ENCODE measurements around the gene LAMA3.

Gene LAMA3

GRCh38 chr18:23761941-23762340 is 72.7 kb downstream of the LAMA3 start:
- no peak overlapping the region for H3K27ac ChIP-seq (ENCODE audit: insufficient read depth, low read depth, low read length, poor library complexity, severe bottlenecking)
- no peaks in the 10 kb centered on the region for H3K4me1 ChIP-seq (ENCODE audit: control insufficient read depth, insufficient read depth, low read length)
- H3K4me3 ChIP-seq (ENCODE audit: insufficient read depth, low read depth, low read length) = no peak overlapping the region
- H3K9me3 ChIP-seq (ENCODE audit: control insufficient read depth, low read length) = no peaks in the 10 kb centered on the region
- no peaks in the 10 kb centered on the region for H3K27me3 ChIP-seq (ENCODE audit: control insufficient read depth, insufficient read depth, low read length, poor library complexity, severe bottlenecking)
- H3K36me3 ChIP-seq (ENCODE audit: control insufficient read depth, insufficient read depth, low read length) = no peaks in the 10 kb centered on the region
- 91 to 93% methylated on average over 4 to 5 of the region's 5 CpGs for WGBS, 2 experiments

GRCh38 chr18:23763343-23763742 is 74.1 kb downstream of the LAMA3 start:
- H3K9me3 ChIP-seq (ENCODE audit: control insufficient read depth, low read length) = no peaks in the 10 kb centered on the region
- H3K4me1 ChIP-seq (ENCODE audit: control insufficient read depth, insufficient read depth, low read length) = no peaks in the 10 kb centered on the region
- no peak overlapping the region for H3K27ac ChIP-seq (ENCODE audit: insufficient read depth, low read depth, low read length, poor library complexity, severe bottlenecking)
- WGBS, 2 experiments = 95 to 99% methylated on average over 4 of the region's 4 CpGs
- H3K36me3 ChIP-seq (ENCODE audit: control insufficient read depth, insufficient read depth, low read length) = no peaks in the 10 kb centered on the region
- no peak overlapping the region for H3K4me3 ChIP-seq (ENCODE audit: insufficient read depth, low read depth, low read length)
- H3K27me3 ChIP-seq (ENCODE audit: control insufficient read depth, insufficient read depth, low read length, poor library complexity, severe bottlenecking) = no peaks in the 10 kb centered on the region

GRCh38 chr18:23765931-23766330 is 76.7 kb downstream of the LAMA3 start:
- Histone ChIP-seq H3K36me3 (ENCODE audit: control insufficient read depth, insufficient read depth, low read length) (no peaks in the 10 kb centered on the region), H3K27ac (ENCODE audit: insufficient read depth, low read depth, low read length, poor library complexity, severe bottlenecking) (no peak overlapping the region), H3K27me3 (ENCODE audit: control insufficient read depth, insufficient read depth, low read length, poor library complexity, severe bottlenecking) (no peaks in the 10 kb centered on the region), H3K4me3 (ENCODE audit: insufficient read depth, low read depth, low read length) (no peak overlapping the region), H3K9me3 (ENCODE audit: control insufficient read depth, low read length) (no peaks in the 10 kb centered on the region), H3K4me1 (ENCODE audit: control insufficient read depth, insufficient read depth, low read length) (no peaks in the 10 kb centered on the region)
- no CpG with 5 or more reads among the region's 1 CpG for WGBS, 2 experiments

GRCh38 chr18:23772327-23773024 is 83.2 kb downstream of the LAMA3 start:
- no peaks in the 10 kb centered on the region for H3K27me3 ChIP-seq (ENCODE audit: control insufficient read depth, insufficient read depth, low read length, poor library complexity, severe bottlenecking)
- H3K4me1 ChIP-seq (ENCODE audit: control insufficient read depth, insufficient read depth, low read length) = no peaks in the 10 kb centered on the region
- H3K36me3 ChIP-seq (ENCODE audit: control insufficient read depth, insufficient read depth, low read length) = no peaks in the 10 kb centered on the region
- H3K9me3 ChIP-seq (ENCODE audit: control insufficient read depth, low read length) = no peaks in the 10 kb centered on the region
- no peak overlapping the region for H3K27ac ChIP-seq (ENCODE audit: insufficient read depth, low read depth, low read length, poor library complexity, severe bottlenecking)
- 90 to 92% methylated on average over 4 of the region's 4 CpGs for WGBS, 2 experiments
- H3K4me3 ChIP-seq (ENCODE audit: insufficient read depth, low read depth, low read length) = no peak overlapping the region

GRCh38 chr18:23776306-23776705 is 87.1 kb downstream of the LAMA3 start:
- 92 to 97% methylated on average over 3 of the region's 3 CpGs for WGBS, 2 experiments
- no peaks in the 10 kb centered on the region for H3K9me3 ChIP-seq (ENCODE audit: control insufficient read depth, low read length)
- no peaks in the 10 kb centered on the region for H3K4me1 ChIP-seq (ENCODE audit: control insufficient read depth, insufficient read depth, low read length)
- no peak overlapping the region for H3K27ac ChIP-seq (ENCODE audit: insufficient read depth, low read depth, low read length, poor library complexity, severe bottlenecking)
- no peak overlapping the region for H3K4me3 ChIP-seq (ENCODE audit: insufficient read depth, low read depth, low read length)
- H3K27me3 ChIP-seq (ENCODE audit: control insufficient read depth, insufficient read depth, low read length, poor library complexity, severe bottlenecking) = no peaks in the 10 kb centered on the region
- H3K36me3 ChIP-seq (ENCODE audit: control insufficient read depth, insufficient read depth, low read length) = no peaks in the 10 kb centered on the region

GRCh38 chr18:23778828-23779227 is 89.6 kb downstream of the LAMA3 start:
- H3K27me3 ChIP-seq (ENCODE audit: control insufficient read depth, insufficient read depth, low read length, poor library complexity, severe bottlenecking) = no peaks in the 10 kb centered on the region
- H3K4me1 ChIP-seq (ENCODE audit: control insufficient read depth, insufficient read depth, low read length) = no peaks in the 10 kb centered on the region
- no peak overlapping the region for H3K4me3 ChIP-seq (ENCODE audit: insufficient read depth, low read depth, low read length)
- H3K27ac ChIP-seq (ENCODE audit: insufficient read depth, low read depth, low read length, poor library complexity, severe bottlenecking) = no peak overlapping the region
- H3K9me3 ChIP-seq (ENCODE audit: control insufficient read depth, low read length) = no peaks in the 10 kb centered on the region
- no peaks in the 10 kb centered on the region for H3K36me3 ChIP-seq (ENCODE audit: control insufficient read depth, insufficient read depth, low read length)
- 97 to 98% methylated on average over 2 of the region's 2 CpGs for WGBS, 2 experiments

- no peak overlapping the region for H3K4me3 ChIP-seq (ENCODE audit: insufficient read depth, low read depth, low read length)
- no peaks in the 10 kb centered on the region for H3K27me3 ChIP-seq (ENCODE audit: control insufficient read depth, insufficient read depth, low read length, poor library complexity, severe bottlenecking)
- no peaks in the 10 kb centered on the region for H3K4me1 ChIP-seq (ENCODE audit: control insufficient read depth, insufficient read depth, low read length)
- no peaks in the 10 kb centered on the region for H3K36me3 ChIP-seq (ENCODE audit: control insufficient read depth, insufficient read depth, low read length)
- 77 to 78% methylated on average over 5 of the region's 5 CpGs for WGBS, 2 experiments
- H3K27ac ChIP-seq (ENCODE audit: insufficient read depth, low read depth, low read length, poor library complexity, severe bottlenecking) = no peak overlapping the region
- no peaks in the 10 kb centered on the region for H3K9me3 ChIP-seq (ENCODE audit: control insufficient read depth, low read length)
Observed at GRCh38 chr18:23779696-23780303, 90.5 kb downstream of the LAMA3 start.

- 76 to 100% methylated on average over 1 of the region's 1 CpG for WGBS, 2 experiments
- Histone ChIP-seq H3K27ac (ENCODE audit: insufficient read depth, low read depth, low read length, poor library complexity, severe bottlenecking) (no peak overlapping the region), H3K4me1 (ENCODE audit: control insufficient read depth, insufficient read depth, low read length) (no peaks in the 10 kb centered on the region), H3K9me3 (ENCODE audit: control insufficient read depth, low read length) (no peaks in the 10 kb centered on the region), H3K36me3 (ENCODE audit: control insufficient read depth, insufficient read depth, low read length) (no peaks in the 10 kb centered on the region), H3K4me3 (ENCODE audit: insufficient read depth, low read depth, low read length) (no peak overlapping the region), H3K27me3 (ENCODE audit: control insufficient read depth, insufficient read depth, low read length, poor library complexity, severe bottlenecking) (no peaks in the 10 kb centered on the region)
Observed at GRCh38 chr18:23784832-23785245, 95.6 kb downstream of the LAMA3 start.

GRCh38 chr18:23793051-23793450 is 103.8 kb downstream of the LAMA3 start:
- no peaks in the 10 kb centered on the region for H3K27me3 ChIP-seq (ENCODE audit: control insufficient read depth, insufficient read depth, low read length, poor library complexity, severe bottlenecking)
- no peaks in the 10 kb centered on the region for H3K4me1 ChIP-seq (ENCODE audit: control insufficient read depth, insufficient read depth, low read length)
- H3K27ac ChIP-seq (ENCODE audit: insufficient read depth, low read depth, low read length, poor library complexity, severe bottlenecking) = no peak overlapping the region
- no peaks in the 10 kb centered on the region for H3K36me3 ChIP-seq (ENCODE audit: control insufficient read depth, insufficient read depth, low read length)
- WGBS, 2 experiments = 83 to 90% methylated on average over 1 of the region's 1 CpG
- no peak overlapping the region for H3K4me3 ChIP-seq (ENCODE audit: insufficient read depth, low read depth, low read length)
- no peaks in the 10 kb centered on the region for H3K9me3 ChIP-seq (ENCODE audit: control insufficient read depth, low read length)

- Histone ChIP-seq H3K27me3 (ENCODE audit: control insufficient read depth, insufficient read depth, low read length, poor library complexity, severe bottlenecking) (no peaks in the 10 kb centered on the region), H3K36me3 (ENCODE audit: control insufficient read depth, insufficient read depth, low read length) (no peaks in the 10 kb centered on the region), H3K4me3 (ENCODE audit: insufficient read depth, low read depth, low read length) (no peak overlapping the region), H3K27ac (ENCODE audit: insufficient read depth, low read depth, low read length, poor library complexity, severe bottlenecking) (no peak overlapping the region), H3K9me3 (ENCODE audit: control insufficient read depth, low read length) (no peaks in the 10 kb centered on the region), H3K4me1 (ENCODE audit: control insufficient read depth, insufficient read depth, low read length) (no peaks in the 10 kb centered on the region)
- WGBS, 2 experiments = 77 to 82% methylated on average over 6 of the region's 6 CpGs
Observed at GRCh38 chr18:23793985-23794867, 105.0 kb downstream of the LAMA3 start.
